ENCODE data around the gene STARD3. TPM values are rescaled to one million over a fixed set of nuclear protein-coding genes. Genes with fewer than 3 reads are reported as not detected.

STARD3 gene
- total RNA-seq, 6 experiments from 2014 or later = 24.3 to 49.8 (median 28.0) TPM

DNA sequence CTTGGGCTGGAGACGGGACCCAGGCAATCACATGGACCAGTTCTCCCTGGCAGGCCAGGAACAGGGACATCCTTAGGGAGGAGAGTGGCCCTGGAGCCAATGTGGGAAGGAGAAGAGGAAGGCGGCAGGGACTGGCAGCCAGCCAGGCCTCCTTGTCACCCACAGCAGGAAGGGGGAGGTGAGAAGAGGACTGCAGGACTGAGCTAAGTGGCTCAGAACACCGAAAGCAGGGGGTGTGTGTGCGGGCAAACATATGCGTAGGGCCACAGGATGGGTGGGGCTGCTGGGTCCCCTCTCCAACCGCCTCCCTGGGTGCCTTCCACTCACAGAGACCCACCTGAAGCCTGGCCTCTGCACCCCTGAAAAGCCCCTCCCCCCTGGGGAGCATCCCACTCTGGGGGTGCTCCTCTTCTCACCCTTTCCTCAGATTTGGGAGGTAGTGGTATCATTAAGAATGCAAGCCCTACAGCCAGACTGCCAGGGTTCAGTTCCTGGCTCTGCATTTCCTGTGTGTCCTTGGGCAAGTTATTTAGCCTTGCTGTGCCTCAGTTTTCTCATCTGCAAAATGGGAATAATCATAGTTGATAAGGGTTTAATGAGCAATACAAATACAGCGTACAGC, 39.4 kb downstream of the STARD3 start:
- Histone ChIP-seq H3K27me3 (no peaks in the 10 kb centered on the region), H3K9me3 (no peaks in the 10 kb centered on the region), H3K4me1 (no peaks in the 10 kb centered on the region), H3K4me3 (no peak overlapping the region), H3K27ac (no peak overlapping the region), H3K36me3 (no peaks in the 10 kb centered on the region)
- WGBS (ENCODE audit: insufficient coverage, low coverage, low lambda C conversion rate, missing lambda C conversion rate) = 78% methylated on average over 2 of the region's 7 CpGs
- ATAC-seq (peak; percentile 7 to 32 (median 18)), DNase-seq (peak in 1 of 3 donors; percentile 59)
- TF ChIP-seq CTCF (IDR thresholded peaks at IDR 0.05) = no peak
- no peak for TF ChIP-seq POLR2A (IDR thresholded peaks at IDR 0.05)
- intact Hi-C loops (cut with DNase I) = loop anchor here in 1 of 2 donors (10.0 kb wide), 1 partner anchor 52 kb away; the partner anchor contains the start of gene PPP1R1B

- no peaks in the 10 kb centered on the region for H3K4me1 ChIP-seq
- no peak for ATAC-seq
- H3K4me3 ChIP-seq = no peak overlapping the region
- TF ChIP-seq POLR2A (IDR thresholded peaks at IDR 0.05) = no peak
- no peak for TF ChIP-seq CTCF (IDR thresholded peaks at IDR 0.05)
- H3K27ac ChIP-seq = no peak overlapping the region
- H3K36me3 ChIP-seq = no peaks in the 10 kb centered on the region
- H3K9me3 ChIP-seq = no peaks in the 10 kb centered on the region
- no peaks in the 10 kb centered on the region for H3K27me3 ChIP-seq
- intact Hi-C loops (cut with DNase I) = loop anchor here in 1 of 2 donors (10.0 kb wide), 1 partner anchor 52 kb away; the partner anchor contains the start of gene PPP1R1B
- peak in 1 of 3 donors; percentile 24 for DNase-seq
- WGBS (ENCODE audit: insufficient coverage, low coverage, low lambda C conversion rate, missing lambda C conversion rate) = 75% methylated on average over 5 of the region's 8 CpGs
Observed at GRCh38 chr17:39677072-39677471, 40.1 kb downstream of the STARD3 start.

GRCh38 chr17:39677542-39678339, 40.8 kb downstream of the STARD3 start:
- H3K36me3 ChIP-seq = no peaks in the 10 kb centered on the region
- no peaks in the 10 kb centered on the region for H3K4me1 ChIP-seq
- DNase-seq = peak in 2 of 3 donors; percentile 15 to 29
- 58% methylated on average over 7 of the region's 13 CpGs for WGBS (ENCODE audit: insufficient coverage, low coverage, low lambda C conversion rate, missing lambda C conversion rate)
- TF ChIP-seq POLR2A (IDR thresholded peaks at IDR 0.05) = no peak
- H3K4me3 ChIP-seq = no peak overlapping the region
- ATAC-seq = no peak
- no peaks in the 10 kb centered on the region for H3K27me3 ChIP-seq
- intact Hi-C loops (cut with DNase I) = loop anchor here in 1 of 2 donors (10.0 kb wide), 1 partner anchor 53 kb away; the partner anchor contains the start of gene PPP1R1B
- no peak overlapping the region for H3K27ac ChIP-seq
- H3K9me3 ChIP-seq = no peaks in the 10 kb centered on the region

- TF ChIP-seq CTCF (IDR thresholded peaks at IDR 0.05) = no peak
- TF ChIP-seq POLR2A (IDR thresholded peaks at IDR 0.05) = no peak
- intact Hi-C loops (cut with DNase I) = loop anchor here in 1 of 2 donors (10.0 kb wide), 1 partner anchor 54 kb away; the partner anchor contains the start of gene PPP1R1B
- Histone ChIP-seq H3K4me3 (no peak overlapping the region), H3K27ac (no peak overlapping the region), H3K36me3 (no peaks in the 10 kb centered on the region), H3K9me3 (no peaks in the 10 kb centered on the region), H3K4me1 (no peaks in the 10 kb centered on the region), H3K27me3 (no peaks in the 10 kb centered on the region)
- WGBS (ENCODE audit: insufficient coverage, low coverage, low lambda C conversion rate, missing lambda C conversion rate) = 81% methylated on average over 8 of the region's 13 CpGs
- ATAC-seq = no peak
- DNase-seq = peak in 2 of 3 donors; percentile 16 to 24
Observed at GRCh38 chr17:39678340-39679116, 41.6 kb downstream of the STARD3 start.

Measured in right lobe of liver (tissue), 6 donors.